ENCODE data around the gene CNPY3. TPM values are rescaled to one million over a fixed set of nuclear protein-coding genes. Genes with fewer than 3 reads are reported as not detected.

The CNPY3 gene
- total RNA-seq, 1 experiment from 2014 or later = 56.0 TPM

DNA sequence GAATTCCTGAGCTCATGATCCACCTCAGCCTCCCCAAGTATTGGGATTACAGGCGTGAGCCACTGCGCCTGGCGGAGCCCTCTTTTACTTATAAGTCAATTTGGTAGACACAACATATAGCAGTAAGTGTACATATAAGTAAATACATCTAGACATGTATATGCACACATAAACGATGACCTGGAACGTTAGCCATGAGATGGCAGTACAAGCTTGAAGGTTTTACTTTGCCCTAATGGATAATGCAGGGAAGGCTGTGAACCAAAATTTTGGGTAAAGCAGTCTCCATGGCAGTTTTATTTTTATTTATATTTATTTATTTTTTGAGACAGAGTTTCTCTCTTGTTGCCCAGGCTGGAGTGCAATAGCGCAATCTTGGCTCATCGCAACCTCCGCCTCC is 28.8 kb downstream of the CNPY3 start:
- Mint-ChIP-seq H3K27me3 (ENCODE audit: low read depth) (peaks cover 36% of the 10 kb centered on the region), H3K27ac (no peak overlapping the region), H3K9me3 (0 out of 5 replicates have a peak, but pooled peaks cover 0 to 2% of the 10 kb centered on the region in 2 experiments), H3K4me3 (no peak overlapping the region), H3K4me1 (peaks cover 14 to 20% of the 10 kb centered on the region in 2 experiments), H3K36me3 (ENCODE audit: insufficient read depth in 1 of 3, low read depth in 3 of 3) (peaks cover 0 to 10% (median 0%) of the 10 kb centered on the region in 3 experiments; a peak in 1 of 7 replicates)
- no peaks in the 10 kb centered on the region for H3K79me1 ChIP-seq (ENCODE audit: insufficient read depth, low read depth, low read length, poor library complexity, severe bottlenecking)
- H3T11ph ChIP-seq (ENCODE audit: low read length) = no peak overlapping the region
- WGBS (ENCODE audit: extremely low coverage, insufficient read length, low lambda C conversion rate) = no CpG with 5 or more reads among the region's 8 CpGs
- no peak for DNase-seq
- no peak overlapping the region for H3K9ac ChIP-seq (ENCODE audit: extremely low read depth, insufficient read length, low read length)
- no peaks in the 10 kb centered on the region for H3K4me1 ChIP-seq (ENCODE audit: insufficient read depth, low read length)
- H2BK5ac ChIP-seq (ENCODE audit: insufficient read length, low read length) = no peak overlapping the region
- H4K8ac ChIP-seq (replicated peaks; ENCODE audit: insufficient read length, low read depth, low read length) = no peak overlapping the region
- H2BK20ac ChIP-seq (ENCODE audit: low read depth, low read length, poor library complexity, severe bottlenecking) = no peak overlapping the region
- no peak overlapping the region for H3K4ac ChIP-seq (ENCODE audit: low read depth, low read length)
- H3K9me3 ChIP-seq (ENCODE audit: control insufficient read depth, low read depth, low read length) = no peaks in the 10 kb centered on the region
- no peak overlapping the region for H4K91ac ChIP-seq (ENCODE audit: insufficient read length, low read depth, low read length)
- H3K23ac ChIP-seq (ENCODE audit: insufficient read length, low read depth, low read length) = no peak overlapping the region
- no peak overlapping the region for H2BK12ac ChIP-seq (ENCODE audit: insufficient read length, low read depth, low read length)
- no peak overlapping the region for H3K14ac ChIP-seq (ENCODE audit: insufficient read depth, low read length)
- H3K56ac ChIP-seq (ENCODE audit: insufficient read length, low read depth, low read length) = no peak overlapping the region
- no peak overlapping the region for H3K4me2 ChIP-seq (ENCODE audit: insufficient read depth, insufficient read length, low read length)
- TF ChIP-seq, protein P1, sequence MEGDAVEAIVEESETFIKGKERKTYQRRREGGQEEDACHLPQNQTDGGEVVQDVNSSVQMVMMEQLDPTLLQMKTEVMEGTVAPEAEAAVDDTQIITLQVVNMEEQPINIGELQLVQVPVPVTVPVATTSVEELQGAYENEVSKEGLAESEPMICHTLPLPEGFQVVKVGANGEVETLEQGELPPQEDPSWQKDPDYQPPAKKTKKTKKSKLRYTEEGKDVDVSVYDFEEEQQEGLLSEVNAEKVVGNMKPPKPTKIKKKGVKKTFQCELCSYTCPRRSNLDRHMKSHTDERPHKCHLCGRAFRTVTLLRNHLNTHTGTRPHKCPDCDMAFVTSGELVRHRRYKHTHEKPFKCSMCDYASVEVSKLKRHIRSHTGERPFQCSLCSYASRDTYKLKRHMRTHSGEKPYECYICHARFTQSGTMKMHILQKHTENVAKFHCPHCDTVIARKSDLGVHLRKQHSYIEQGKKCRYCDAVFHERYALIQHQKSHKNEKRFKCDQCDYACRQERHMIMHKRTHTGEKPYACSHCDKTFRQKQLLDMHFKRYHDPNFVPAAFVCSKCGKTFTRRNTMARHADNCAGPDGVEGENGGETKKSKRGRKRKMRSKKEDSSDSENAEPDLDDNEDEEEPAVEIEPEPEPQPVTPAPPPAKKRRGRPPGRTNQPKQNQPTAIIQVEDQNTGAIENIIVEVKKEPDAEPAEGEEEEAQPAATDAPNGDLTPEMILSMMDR (conservative IDR thresholded peaks at IDR 0.05) = no peak
- peaks cover 6% of the 10 kb centered on the region; the same call in 1 of the 2 replicates for H3K27me3 ChIP-seq (ENCODE audit: insufficient read depth, low read length)
- H2BK15ac ChIP-seq (ENCODE audit: low read depth, low read length) = no peak overlapping the region
- H2AK5ac ChIP-seq (ENCODE audit: insufficient read length, low read length) = no peak overlapping the region
- no peak overlapping the region for H3K18ac ChIP-seq (ENCODE audit: insufficient read length, low read depth, low read length)
- H2AFZ ChIP-seq (ENCODE audit: low read length) = no peak overlapping the region
- no peaks in the 10 kb centered on the region for H3K79me2 ChIP-seq (ENCODE audit: insufficient read depth, low read length)
- H4K5ac ChIP-seq (ENCODE audit: insufficient read length, low read depth, low read length) = no peak overlapping the region
- H4K20me1 ChIP-seq (ENCODE audit: control insufficient read depth, insufficient read depth, insufficient read length) = no peaks in the 10 kb centered on the region
- H2BK120ac ChIP-seq (ENCODE audit: low read depth, low read length, poor library complexity, severe bottlenecking) = no peak overlapping the region
- peaks cover 10% of the 10 kb centered on the region for H3K23me2 ChIP-seq (ENCODE audit: insufficient read length, low read depth, low read length, poor library complexity, severe bottlenecking)
- no peak overlapping the region for H3K27ac ChIP-seq (ENCODE audit: insufficient read length, low read depth, low read length)

Measured in H9 (cell line).